SKM-1 treated with dmso at 0.1 percent for 144 hours (cell line): ENCODE data around the gene ABCC1.

Experiments used
- DNase-seq: peaks from one replicate; lab custom pipeline; 2025; ENCODE audit not compliant: unreplicated experiment; lab: John Stamatoyannopoulos, UW

Gene ABCC1

DNA sequence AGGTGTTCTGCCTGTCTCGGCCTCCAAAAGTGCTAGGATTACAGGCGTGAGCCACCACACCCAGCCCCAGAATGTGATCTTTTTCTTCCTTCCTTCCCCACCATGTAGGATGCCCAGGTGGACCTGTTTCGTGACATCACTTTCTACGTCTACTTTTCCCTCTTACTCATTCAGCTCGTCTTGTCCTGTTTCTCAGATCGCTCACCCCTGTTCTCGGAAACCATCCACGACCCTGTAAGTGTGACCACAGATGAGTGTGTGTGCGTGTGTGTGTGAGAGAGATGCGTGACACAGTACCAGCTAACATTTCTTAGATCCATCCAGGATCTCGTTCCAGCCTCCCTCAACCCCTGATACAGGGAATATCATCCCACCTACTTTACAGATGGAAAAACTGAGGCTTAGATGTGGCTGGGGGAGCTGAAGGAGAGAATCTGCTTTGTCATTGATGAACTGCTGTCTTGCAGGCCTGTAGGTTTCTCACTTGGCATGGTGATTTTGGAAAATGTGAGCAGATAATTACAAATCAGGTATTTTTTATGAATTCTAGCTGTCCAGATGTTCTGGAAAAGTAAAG lies 67.1 kb downstream of the ABCC1 start:
- no peak for DNase-seq

DNA sequence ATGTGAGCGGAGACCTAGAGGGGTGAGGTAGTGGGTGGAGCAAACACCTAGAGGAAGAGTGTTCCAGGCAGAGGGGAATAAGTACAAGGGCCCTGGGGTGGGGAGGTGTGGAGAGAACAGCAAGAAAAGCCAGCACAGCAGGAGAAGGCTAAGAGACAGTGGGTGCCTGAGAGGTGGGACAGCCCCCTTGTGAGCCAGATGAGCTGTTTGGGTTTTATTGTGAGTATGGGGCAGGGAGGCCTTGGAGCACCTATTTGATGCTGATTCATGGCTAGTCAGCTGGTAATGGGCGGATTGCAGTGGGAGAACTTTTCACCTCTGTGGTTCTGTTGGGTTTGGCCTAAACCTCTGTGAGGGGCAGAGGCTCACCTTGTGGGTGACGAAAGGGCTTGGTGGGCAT lies 68.4 kb downstream of the ABCC1 start:
- no peak for DNase-seq

- no peak for DNase-seq
These were observed 69.3 kb downstream of the ABCC1 start for GRCh38 chr16:16018705-16019104.

DNA sequence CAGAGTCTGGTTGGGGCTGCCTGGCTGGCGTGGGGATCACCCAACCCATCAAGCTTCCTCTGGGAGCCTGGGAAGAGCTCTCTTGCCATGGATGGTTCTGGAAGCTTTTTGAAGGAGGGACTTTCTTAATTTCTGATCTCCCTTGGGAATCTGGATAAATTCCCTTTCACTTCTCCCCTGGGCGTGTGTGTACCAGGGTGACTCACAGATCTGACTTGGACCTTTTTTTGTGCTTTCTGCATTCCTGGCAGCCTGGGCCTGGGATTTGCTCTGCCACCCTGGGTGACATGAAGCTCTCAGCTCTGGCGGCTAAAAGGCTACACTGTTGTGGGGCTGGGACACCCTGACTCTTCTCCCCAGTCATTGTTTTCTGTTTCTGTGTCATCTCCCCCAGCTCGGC lies 70.1 kb downstream of the ABCC1 start:
- DNase-seq: no peak

GRCh38 chr16:16020291-16020690 lies 70.9 kb downstream of the ABCC1 start:
- DNase-seq: no peak

- no peak for DNase-seq
These were observed 71.6 kb downstream of the ABCC1 start for GRCh38 chr16:16021020-16021419.

DNA sequence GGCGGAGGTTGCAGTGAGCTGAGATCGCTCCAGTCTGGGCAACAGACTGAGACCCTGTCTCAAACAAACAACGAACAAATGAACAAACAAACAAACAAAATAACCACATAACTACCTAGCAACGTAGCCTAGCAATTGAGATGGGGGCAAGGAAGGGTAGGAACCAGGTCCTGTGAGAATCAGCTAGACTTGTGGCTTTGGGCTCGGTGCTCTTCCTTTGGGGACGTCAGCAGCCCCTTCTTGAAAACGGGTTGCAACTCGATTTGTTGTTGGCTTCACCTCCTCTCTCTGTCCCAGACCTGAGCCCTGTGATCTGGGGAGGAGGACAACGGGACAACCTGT lies 72.2 kb downstream of the ABCC1 start:
- DNase-seq: no peak

DNA sequence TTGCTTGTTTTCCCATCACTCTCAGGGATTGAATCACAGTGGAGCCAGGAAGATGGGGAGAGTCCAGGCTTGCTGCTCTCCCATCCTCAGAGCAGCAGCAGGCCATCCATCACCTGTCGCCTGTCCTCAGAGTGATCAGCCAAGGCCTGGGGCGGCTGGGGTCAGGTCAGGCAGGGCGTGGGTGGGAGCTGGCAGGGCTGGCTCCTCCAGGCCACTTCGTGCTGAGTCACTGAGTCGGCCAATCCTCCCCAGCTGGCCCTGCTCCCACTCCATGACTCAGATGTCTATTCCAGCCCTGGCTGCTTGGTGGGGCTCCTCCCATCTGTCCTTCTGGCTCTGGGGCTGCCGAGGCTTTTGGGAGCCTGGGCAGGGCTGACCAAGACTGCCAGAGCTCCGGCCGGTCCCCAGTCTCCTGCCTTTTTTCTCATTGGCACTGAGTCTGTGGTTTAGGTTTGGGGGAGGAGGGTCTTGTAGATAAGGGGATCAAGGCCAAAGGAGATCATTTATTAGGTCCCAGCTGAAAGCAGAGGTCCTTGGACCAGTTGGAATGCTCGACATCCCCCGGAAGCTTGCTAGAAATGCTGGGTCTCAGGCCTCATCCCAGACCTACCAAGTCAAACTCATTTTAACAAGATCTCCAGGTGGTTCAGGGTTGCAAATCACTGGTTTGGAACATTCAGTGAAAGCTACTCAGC lies 72.7 kb downstream of the ABCC1 start:
- no peak for DNase-seq

DNA sequence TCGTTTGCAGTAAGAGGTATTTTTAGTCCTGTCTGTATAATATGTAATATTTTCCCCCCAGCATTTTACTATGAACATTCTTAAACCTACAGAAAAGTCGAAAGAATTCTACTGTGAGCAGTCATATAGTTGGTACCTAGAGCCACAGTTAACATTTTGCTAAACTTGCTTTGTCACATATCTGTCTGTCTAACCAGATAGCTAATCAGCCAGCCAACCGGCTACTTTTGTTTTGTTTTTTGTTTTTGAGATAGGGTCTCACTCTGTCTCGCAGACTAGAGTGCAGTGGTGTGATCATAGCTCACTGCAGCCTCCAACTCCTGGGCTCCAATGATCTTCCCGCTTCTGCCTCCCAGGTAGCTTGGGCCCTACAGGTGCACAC lies 73.3 kb downstream of the ABCC1 start:
- no peak for DNase-seq

- no peak for DNase-seq
These were observed 76.0 kb downstream of the ABCC1 start for GRCh38 chr16:16025214-16025968.

DNA sequence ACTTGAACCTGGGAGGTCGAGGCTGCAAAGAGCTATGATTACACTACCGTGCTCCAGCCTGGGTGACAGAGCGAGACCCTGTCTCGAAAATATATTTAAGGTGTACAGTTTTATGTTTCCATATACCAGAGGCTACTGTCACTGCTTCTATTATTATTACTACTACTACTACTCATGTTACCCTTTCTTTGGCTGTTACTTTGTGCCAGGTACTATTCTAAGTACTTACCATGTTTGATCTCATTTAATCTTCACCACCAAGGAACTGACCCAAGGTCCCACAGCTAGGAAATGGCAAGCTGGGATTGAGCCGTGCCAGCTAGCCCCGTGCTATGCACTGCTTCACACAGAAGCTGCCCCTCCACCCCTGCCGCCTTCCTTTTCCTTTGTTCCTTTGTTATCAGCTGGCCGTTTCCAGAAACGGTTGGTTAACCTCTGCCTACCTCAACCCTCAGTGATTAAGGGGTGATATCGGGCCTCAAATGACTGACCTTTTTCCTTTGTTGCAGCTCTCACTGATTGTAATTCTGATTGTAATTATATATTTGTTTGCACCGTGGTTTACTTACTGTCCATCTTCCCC lies 78.4 kb downstream of the ABCC1 start:
- no peak for DNase-seq

GRCh38 chr16:16028311-16028999 lies 79.0 kb downstream of the ABCC1 start:
- DNase-seq: no peak

GRCh38 chr16:16029431-16030011 lies 80.1 kb downstream of the ABCC1 start:
- DNase-seq: no peak

DNA sequence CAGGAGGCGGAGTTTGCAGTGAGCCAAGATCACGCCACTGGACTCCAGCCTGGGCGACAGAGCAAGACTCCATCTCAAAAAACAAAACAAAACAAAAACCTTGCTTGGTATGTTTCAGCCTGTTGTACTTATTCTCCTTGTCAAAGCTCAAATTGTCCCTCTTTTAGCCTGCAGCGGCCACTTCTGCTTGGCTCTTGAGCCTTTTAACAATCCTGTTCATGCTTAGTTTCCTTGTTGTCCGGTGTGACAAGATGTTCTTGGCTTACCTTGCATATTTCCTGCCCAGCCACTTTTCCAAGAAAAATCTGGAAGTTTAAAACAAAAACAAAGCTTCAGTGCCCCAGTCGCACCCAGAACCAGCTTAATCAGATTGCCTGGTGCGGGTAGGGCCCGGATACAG lies 81.0 kb downstream of the ABCC1 start:
- DNase-seq: no peak

GRCh38 chr16:16031401-16031800 lies 82.0 kb downstream of the ABCC1 start:
- no peak for DNase-seq

DNA sequence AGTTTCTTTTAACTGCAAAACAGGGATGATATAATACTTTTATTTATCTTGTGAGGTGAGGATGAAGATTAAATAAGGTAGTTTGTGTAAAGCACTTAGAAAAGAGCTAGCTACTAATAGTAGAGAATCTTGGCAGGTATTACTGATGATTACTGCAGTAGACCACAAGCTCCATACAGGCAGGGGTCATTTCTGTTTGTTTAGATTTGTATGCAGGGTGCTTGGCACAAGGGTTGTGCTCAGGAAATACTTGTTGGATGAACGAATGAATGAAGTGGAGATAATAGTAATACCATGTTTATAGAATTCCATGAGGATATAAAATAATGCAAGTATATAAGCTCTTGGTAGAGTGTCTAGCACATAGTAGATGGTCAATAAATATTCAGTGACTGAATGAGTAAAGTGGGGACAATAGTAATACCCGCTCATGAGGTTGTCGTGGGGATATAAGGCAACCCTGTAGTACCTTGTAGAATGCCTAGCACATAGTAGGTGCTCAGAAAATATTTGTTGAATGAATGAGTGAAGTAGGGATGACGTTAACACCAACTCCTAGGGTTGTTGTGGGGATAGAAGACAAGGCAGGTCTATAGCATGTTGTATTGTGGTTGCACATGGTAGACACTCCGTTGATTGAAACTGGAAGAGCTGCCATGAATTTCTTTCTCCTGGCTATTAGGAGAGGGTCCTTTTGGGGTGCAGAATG lies 83.0 kb downstream of the ABCC1 start:
- no peak for DNase-seq

GRCh38 chr16:16033208-16033717 lies 83.8 kb downstream of the ABCC1 start:
- DNase-seq: no peak

DNA sequence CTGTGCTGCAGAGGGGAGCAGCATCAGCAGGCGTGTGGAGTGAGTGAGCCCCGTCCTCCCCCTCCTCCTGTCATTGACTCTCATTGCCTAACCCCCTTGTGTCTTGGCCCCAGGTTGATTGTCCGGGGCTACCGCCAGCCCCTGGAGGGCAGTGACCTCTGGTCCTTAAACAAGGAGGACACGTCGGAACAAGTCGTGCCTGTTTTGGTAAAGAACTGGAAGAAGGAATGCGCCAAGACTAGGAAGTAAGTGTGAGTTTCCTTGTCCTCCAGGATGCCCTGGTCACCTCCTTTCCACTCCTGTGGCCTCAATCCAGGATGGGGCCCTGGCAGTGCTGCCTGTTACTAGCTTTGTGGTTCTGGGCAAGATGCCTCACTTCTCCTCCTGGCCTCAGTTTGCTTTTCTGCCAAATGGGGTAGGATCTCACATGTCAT lies 87.0 kb downstream of the ABCC1 start:
- no peak for DNase-seq

- no peak for DNase-seq
These were observed 88.1 kb downstream of the ABCC1 start for GRCh38 chr16:16037521-16037920.

DNA sequence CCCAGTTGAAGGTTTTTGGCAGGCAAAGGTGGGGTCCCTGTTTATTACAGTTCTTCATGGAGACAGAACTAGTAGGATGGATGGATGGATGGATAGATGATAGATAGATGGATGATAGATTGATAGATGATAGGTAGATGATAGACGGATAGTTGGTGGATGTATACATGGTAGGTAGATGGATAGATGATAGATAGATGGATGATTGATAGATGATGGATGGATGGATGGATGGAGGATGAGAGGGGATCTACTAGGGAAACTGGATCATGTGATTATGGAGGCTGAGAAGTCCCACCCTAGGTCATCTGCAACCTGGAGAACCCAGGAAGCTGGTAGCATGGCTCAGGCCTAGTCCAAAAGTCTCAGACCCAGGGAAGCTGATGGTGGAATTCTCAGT lies 88.6 kb downstream of the ABCC1 start:
- no peak for DNase-seq
